HepG2 (cell line): ENCODE results near the gene KISS1R. TPM values are rescaled to one million over a fixed set of nuclear protein-coding genes. Genes with fewer than 3 reads are reported as not detected.

Experiments used
- ETV6 ChIP-seq: sonication (generic); formaldehyde crosslinking; conservative IDR thresholded peaks from 2 replicates; pipeline ENCODE4 v1.4.0; 2020; ENCODE audit warnings: missing genetic modification reagents
- JARID2 ChIP-seq: sonication (generic); formaldehyde crosslinking; IDR thresholded peaks from 2 replicates; pipeline ENCODE4 v1.8.1; 2023; ENCODE audit warnings: missing genetic modification reagents, inconsistent platforms; ENCODE audit not compliant: insufficient replicate concordance
- KIAA2018 ChIP-seq: sonication (generic); formaldehyde crosslinking; IDR thresholded peaks from 2 replicates; pipeline ENCODE4 v1.5.0; 2020; ENCODE audit warnings: mild to moderate bottlenecking, missing genetic modification reagents, borderline replicate concordance
- MIER2 ChIP-seq: IDR thresholded peaks from 2 replicates; pipeline ENCODE4 v1.6.1; 2016; ENCODE audit warnings: missing biosample characterization, missing genetic modification reagents
- TCF12 ChIP-seq, 2 experiments: fragments of 450-650 bp in 1 of 2; sonication (generic) in 1 of 2; formaldehyde crosslinking in 1 of 2; IDR thresholded peaks; 2 replicates each; pipeline versions ENCODE4 v1.6.1 to v1.8.0; 2017 to 2022; ENCODE audit warnings: antibody characterized with exemption in 1 of 2, mild to moderate bottlenecking in 1 of 2, missing genetic modification reagents in 1 of 2, moderate library complexity in 1 of 2
- ZHX2 ChIP-seq, 2 experiments: sonication (generic) in 1 of 2; formaldehyde crosslinking in 1 of 2; IDR thresholded peaks; 2 replicates each; pipeline versions ENCODE4 v1.6.1 to v1.9.0; 2014 to 2022; ENCODE audit warnings: antibody characterized with exemption in 1 of 2, borderline replicate concordance in 1 of 2, inconsistent platforms in 1 of 2, low read depth in 1 of 2, missing genetic modification reagents in 1 of 2
- ZUFSP ChIP-seq: sonication (generic); formaldehyde crosslinking; IDR thresholded peaks from 2 replicates; pipeline ENCODE4 v1.9.0; 2021; ENCODE audit warnings: missing genetic modification reagents, mild to moderate bottlenecking, borderline replicate concordance
- polyA plus RNA-seq, 8 experiments: library from polyadenylated mRNA; depleted of rRNA in 3 of 8; stranded (reverse) in 7 of 8; unstranded in 1 of 8; fragments of >200 nt; fragmentation: Illumina TruSeq in 4 of 8; extraction: Trizol in 4 of 8; gene quantifications; 2 replicates each; pipeline versions ENCODE4 v1.2.1 to v1.2.3, GENCODE V29; 2011 to 2016; ENCODE audit warnings: low read depth in 4 of 8, missing spikeins in 1 of 8, mixed read lengths in 1 of 8; ENCODE audit not compliant: insufficient read depth in 1 of 8
- total RNA-seq, 5 experiments: library from RNA; depleted of rRNA; stranded (reverse); fragments of >200 nt; fragmentation: Illumina TruSeq; extraction: Trizol; gene quantifications; 2 replicates each; pipeline ENCODE4 v1.2.3, GENCODE V29; 2016; ENCODE audit warnings: low read depth in 1 of 5

Gene KISS1R
- total and polyA plus RNA-seq, 2 of the 13 experiments (the other 11 are each of a cell fraction or from before 2014, with no cell fraction given), result 1.1 to 10.2 TPM

GRCh38 chr19:892894-893689 lies 24.0 kb upstream of the KISS1R start, which contains the start of the genes MED16 and RNU6-9 (continued):
- TF ChIP-seq ETV6 (CRISPR knock-in tag) (no peak), MIER2 (CRISPR knock-in tag) (no peak), JARID2 (CRISPR knock-in tag) (no peak), ZUFSP (CRISPR knock-in tag) (no peak), TCF12 (IDR thresholded peaks at IDR 0.05) (no peak), TCF12 (CRISPR knock-in tag; IDR thresholded peaks at IDR 0.05) (no peak), ZHX2 (IDR thresholded peaks at IDR 0.05; ENCODE audit: low read depth) (peak; percentile 49; the same call in 1 of the 2 replicates), ZHX2 (CRISPR knock-in tag; IDR thresholded peaks at IDR 0.05; ENCODE audit: borderline replicate concordance) (peak; percentile 71; the same call in 1 of the 2 replicates), KIAA2018 (no peak)
